SH-SY5Y (cell line): Measurements from ENCODE around the gene ARHGAP24.

Source experiments
- GATA2 ChIP-seq: IDR thresholded peaks from 2 replicates; pipeline ENCODE4 v1.6.1; 2011; ENCODE audit warnings: mild to moderate bottlenecking, low read depth, low read length
- GATA3 ChIP-seq: IDR thresholded peaks from 2 replicates; pipeline ENCODE4 v1.6.1; 2011; ENCODE audit warnings: low read depth, mild to moderate bottlenecking, low read length, moderate library complexity

- TF ChIP-seq GATA3 (no peak), GATA2 (no peak)
Observed at GRCh38 chr4:85427123-85427522, 47.8 kb upstream of the ARHGAP24 start.
